ENCODE measurements around the gene MED13L. TPM values are rescaled to one million over a fixed set of nuclear protein-coding genes. Genes with fewer than 3 reads are reported as not detected.

Gene MED13L
- polyA plus RNA-seq, 1 donor (not counting 4 experiments of a cell fraction or from before 2014, with no cell fraction given): 31.7 TPM

DNA sequence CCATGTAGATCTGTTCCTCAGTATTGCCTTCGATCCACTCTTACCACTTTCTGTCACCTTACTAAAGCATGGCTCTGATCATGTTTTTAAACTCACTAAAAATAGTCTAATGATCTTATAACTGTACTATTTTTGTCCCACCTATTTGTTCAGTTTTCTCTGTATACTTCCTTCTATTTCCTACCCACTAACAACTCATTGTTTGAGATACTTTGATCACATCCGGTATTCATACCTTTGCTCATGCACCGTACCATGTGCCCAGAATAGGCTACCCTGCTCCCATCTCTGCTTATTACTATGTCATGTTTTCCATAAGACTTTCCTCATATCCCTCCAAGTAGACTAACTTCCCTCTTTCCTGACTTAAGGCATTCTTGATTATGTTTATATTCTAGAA lies 128.6 kb downstream of the MED13L start:
- TF ChIP-seq EZH2 (IDR thresholded peaks at IDR 0.05; ENCODE audit: low read length) (no peak), CTCF (optimal IDR thresholded peaks at IDR 0.05 in 1 of 3, IDR thresholded peaks at IDR 0.05 in 1 of 3, conservative IDR thresholded peaks at IDR 0.05 in 1 of 3; ENCODE audit: extremely low read depth in 1 of 3, insufficient read depth in 2 of 3, low read length in 3 of 3) (no peak)
- H3K9me1 ChIP-seq (ENCODE audit: control insufficient read depth, extremely low read depth, insufficient read depth, low read length): peaks cover 2% of the 10 kb centered on the region
- no peak overlapping the region for H2AFZ ChIP-seq (ENCODE audit: control insufficient read depth, low read length)
- H4K20me1 ChIP-seq (ENCODE audit: control insufficient read depth, extremely low read depth, insufficient read depth, low read length): peaks cover 6% of the 10 kb centered on the region
- FAIRE-seq: no peak
- no peak overlapping the region for H3K9ac ChIP-seq (ENCODE audit: control insufficient read depth, extremely low read depth, insufficient read depth, low read length)
- H3K27me3 ChIP-seq (ENCODE audit: control insufficient read depth, extremely low read depth, insufficient read depth, low read length): no peaks in the 10 kb centered on the region
- DNase-seq (ENCODE audit: low read depth, low spot score): no peak
- peaks cover 92% of the 10 kb centered on the region for H3K79me2 ChIP-seq (ENCODE audit: control insufficient read depth, insufficient read depth, low read length)
- no peak overlapping the region for H3K4me2 ChIP-seq (ENCODE audit: control insufficient read depth, extremely low read depth, insufficient read depth, low read depth, low read length)
- no peak overlapping the region for H3K4me3 ChIP-seq (ENCODE audit: control insufficient read depth in 2 of 3, extremely low read depth in 1 of 3, insufficient read depth in 2 of 3, low read depth in 1 of 3, low read length in 3 of 3)
- dilution Hi-C loops (cut with MboI; ENCODE audit: extremely low pct_ligation_motif_present, low sequenced_read_pairs): no loop called here
- H3K36me3 ChIP-seq (ENCODE audit: control insufficient read depth in 2 of 2, extremely low read depth in 1 of 2, insufficient read depth in 2 of 2, low read length in 2 of 2): no peaks in the 10 kb centered on the region
- H3K4me1 ChIP-seq (ENCODE audit: control insufficient read depth, extremely low read depth, insufficient read depth, low read length): peaks cover 13% of the 10 kb centered on the region
- no peaks in the 10 kb centered on the region for H3K9me3 ChIP-seq (ENCODE audit: control insufficient read depth, low read depth, low read length)
- no peak overlapping the region for H3K27ac ChIP-seq (ENCODE audit: control insufficient read depth, insufficient read depth, low read length)

GRCh38 chr12:116146386-116146785 lies 131.1 kb downstream of the MED13L start:
- H3K79me2 ChIP-seq (ENCODE audit: control insufficient read depth, insufficient read depth, low read length): peaks cover 86% of the 10 kb centered on the region
- no peaks in the 10 kb centered on the region for H3K36me3 ChIP-seq (ENCODE audit: control insufficient read depth in 2 of 2, extremely low read depth in 1 of 2, insufficient read depth in 2 of 2, low read length in 2 of 2)
- H2AFZ ChIP-seq (ENCODE audit: control insufficient read depth, low read length): no peak overlapping the region
- DNase-seq (ENCODE audit: low read depth, low spot score) (no peak), FAIRE-seq (no peak)
- H3K27ac ChIP-seq (ENCODE audit: control insufficient read depth, insufficient read depth, low read length): no peak overlapping the region
- H3K4me2 ChIP-seq (ENCODE audit: control insufficient read depth, extremely low read depth, insufficient read depth, low read depth, low read length): no peak overlapping the region
- peaks cover 32% of the 10 kb centered on the region for H3K4me1 ChIP-seq (ENCODE audit: control insufficient read depth, extremely low read depth, insufficient read depth, low read length)
- no peaks in the 10 kb centered on the region for H3K9me3 ChIP-seq (ENCODE audit: control insufficient read depth, low read depth, low read length)
- TF ChIP-seq EZH2 (IDR thresholded peaks at IDR 0.05; ENCODE audit: low read length) (no peak), CTCF (optimal IDR thresholded peaks at IDR 0.05 in 1 of 3, IDR thresholded peaks at IDR 0.05 in 1 of 3, conservative IDR thresholded peaks at IDR 0.05 in 1 of 3; ENCODE audit: extremely low read depth in 1 of 3, insufficient read depth in 2 of 3, low read length in 3 of 3) (no peak)
- H4K20me1 ChIP-seq (ENCODE audit: control insufficient read depth, extremely low read depth, insufficient read depth, low read length): no peaks in the 10 kb centered on the region
- dilution Hi-C loops (cut with MboI; ENCODE audit: extremely low pct_ligation_motif_present, low sequenced_read_pairs): no loop called here
- no peak overlapping the region for H3K9ac ChIP-seq (ENCODE audit: control insufficient read depth, extremely low read depth, insufficient read depth, low read length)
- peaks cover 2% of the 10 kb centered on the region for H3K9me1 ChIP-seq (ENCODE audit: control insufficient read depth, extremely low read depth, insufficient read depth, low read length)
- H3K4me3 ChIP-seq (ENCODE audit: control insufficient read depth in 2 of 3, extremely low read depth in 1 of 3, insufficient read depth in 2 of 3, low read depth in 1 of 3, low read length in 3 of 3): no peak overlapping the region
- H3K27me3 ChIP-seq (ENCODE audit: control insufficient read depth, extremely low read depth, insufficient read depth, low read length): no peaks in the 10 kb centered on the region

All from keratinocyte (primary cell).